Astrocyte (in vitro differentiated cells and primary cell): Measurements from ENCODE around the gene PIK3C3.

Experiments
- EZH2 ChIP-seq: IDR thresholded peaks from 2 replicates; pipeline ENCODE4 v1.6.1; 2012; ENCODE audit warnings: mild to moderate bottlenecking, low read length, inconsistent platforms; ENCODE audit not compliant: insufficient read depth
- TF ChIP-seq, protein P1 (sequence below): IDR thresholded peaks from 2 replicates; pipeline ENCODE4 v1.5.1; 2011; ENCODE audit warnings: low read depth, mild to moderate bottlenecking, inconsistent platforms, low read length, moderate library complexity; ENCODE audit not compliant: insufficient read depth

DNA sequence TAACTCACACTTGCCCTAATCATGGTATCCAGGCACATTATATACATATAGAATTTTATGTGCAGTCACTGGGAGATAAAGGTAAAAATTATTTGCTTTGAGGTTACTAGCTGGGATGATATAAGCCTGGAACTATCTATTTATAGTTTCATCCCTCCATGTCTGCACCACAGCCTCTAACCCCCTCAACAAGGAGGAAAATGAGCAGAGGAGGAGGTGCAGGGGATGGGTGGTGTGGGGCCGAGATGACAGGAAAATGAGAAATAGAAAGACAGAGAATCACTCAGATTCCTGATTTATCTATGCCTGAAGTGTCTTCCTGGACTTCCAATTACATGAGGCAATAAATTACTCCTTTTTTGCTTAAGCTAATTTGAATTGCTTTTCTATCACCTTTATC, 145.2 kb downstream of the PIK3C3 start:
- TF ChIP-seq, protein P1, sequence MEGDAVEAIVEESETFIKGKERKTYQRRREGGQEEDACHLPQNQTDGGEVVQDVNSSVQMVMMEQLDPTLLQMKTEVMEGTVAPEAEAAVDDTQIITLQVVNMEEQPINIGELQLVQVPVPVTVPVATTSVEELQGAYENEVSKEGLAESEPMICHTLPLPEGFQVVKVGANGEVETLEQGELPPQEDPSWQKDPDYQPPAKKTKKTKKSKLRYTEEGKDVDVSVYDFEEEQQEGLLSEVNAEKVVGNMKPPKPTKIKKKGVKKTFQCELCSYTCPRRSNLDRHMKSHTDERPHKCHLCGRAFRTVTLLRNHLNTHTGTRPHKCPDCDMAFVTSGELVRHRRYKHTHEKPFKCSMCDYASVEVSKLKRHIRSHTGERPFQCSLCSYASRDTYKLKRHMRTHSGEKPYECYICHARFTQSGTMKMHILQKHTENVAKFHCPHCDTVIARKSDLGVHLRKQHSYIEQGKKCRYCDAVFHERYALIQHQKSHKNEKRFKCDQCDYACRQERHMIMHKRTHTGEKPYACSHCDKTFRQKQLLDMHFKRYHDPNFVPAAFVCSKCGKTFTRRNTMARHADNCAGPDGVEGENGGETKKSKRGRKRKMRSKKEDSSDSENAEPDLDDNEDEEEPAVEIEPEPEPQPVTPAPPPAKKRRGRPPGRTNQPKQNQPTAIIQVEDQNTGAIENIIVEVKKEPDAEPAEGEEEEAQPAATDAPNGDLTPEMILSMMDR, result no peak
- no peak for TF ChIP-seq EZH2
